GM18526 (cell line): ENCODE results near the gene TMEM178B.

Source experiments
- POLR2A ChIP-seq: IDR thresholded peaks from 3 replicates; pipeline ENCODE4 v1.6.1; 2011; ENCODE audit not compliant: insufficient read length; ENCODE audit errors: extremely low read depth

The TMEM178B gene

DNA sequence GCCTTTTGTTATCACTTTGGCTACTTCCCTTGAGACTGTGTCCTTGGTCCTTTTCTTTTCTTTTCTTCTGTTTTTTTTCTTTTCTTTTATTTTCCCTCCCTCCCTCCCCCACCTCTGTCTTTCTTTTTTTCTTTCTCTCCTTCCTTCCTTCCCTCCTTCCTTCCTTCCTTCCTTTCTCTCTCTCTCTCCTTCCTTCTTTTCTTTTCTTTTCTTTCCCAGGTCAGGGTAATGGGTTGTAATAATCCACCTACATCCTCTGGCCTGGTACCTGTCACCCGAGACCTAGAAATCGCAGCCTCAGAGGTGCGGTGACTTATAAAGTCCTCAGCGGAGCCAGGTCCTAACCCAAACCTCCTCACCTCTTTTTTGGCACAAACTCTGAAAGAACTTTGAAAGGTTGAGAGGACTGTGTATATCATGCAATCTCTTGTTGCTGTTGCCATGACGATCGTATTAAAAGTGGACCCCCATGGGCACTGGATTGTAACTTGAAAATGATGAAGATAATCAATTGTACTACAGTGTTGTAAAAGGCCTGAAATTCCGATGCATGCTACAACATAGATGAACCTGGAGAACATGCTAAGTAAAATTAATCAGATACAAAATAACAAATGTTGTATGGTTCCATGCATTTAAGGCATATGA lies 336.6 kb downstream of the TMEM178B start:
- TF ChIP-seq POLR2A, result no peak

GRCh38 chr7:141411133-141411532 lies 337.3 kb downstream of the TMEM178B start:
- TF ChIP-seq POLR2A, result no peak

DNA sequence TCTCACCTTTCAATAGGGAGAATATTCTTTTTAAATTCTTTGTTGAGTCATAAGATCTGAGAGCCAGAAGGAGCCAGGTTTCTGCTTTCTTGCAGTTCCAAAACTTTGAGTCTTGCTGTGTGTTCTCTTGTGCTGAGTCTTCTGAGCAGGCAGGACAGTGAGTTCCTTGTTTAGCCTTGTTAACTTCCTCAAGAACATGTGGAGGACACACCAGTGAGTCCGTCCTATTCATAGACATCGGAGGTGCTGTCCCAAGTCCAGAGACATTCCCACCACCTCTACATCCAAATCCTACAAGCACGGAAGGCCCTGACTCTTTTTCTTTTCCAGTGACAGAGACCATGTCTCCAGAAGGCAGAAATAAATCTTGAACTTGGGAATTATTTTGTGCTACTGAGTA lies 342.1 kb downstream of the TMEM178B start:
- no peak for TF ChIP-seq POLR2A

DNA sequence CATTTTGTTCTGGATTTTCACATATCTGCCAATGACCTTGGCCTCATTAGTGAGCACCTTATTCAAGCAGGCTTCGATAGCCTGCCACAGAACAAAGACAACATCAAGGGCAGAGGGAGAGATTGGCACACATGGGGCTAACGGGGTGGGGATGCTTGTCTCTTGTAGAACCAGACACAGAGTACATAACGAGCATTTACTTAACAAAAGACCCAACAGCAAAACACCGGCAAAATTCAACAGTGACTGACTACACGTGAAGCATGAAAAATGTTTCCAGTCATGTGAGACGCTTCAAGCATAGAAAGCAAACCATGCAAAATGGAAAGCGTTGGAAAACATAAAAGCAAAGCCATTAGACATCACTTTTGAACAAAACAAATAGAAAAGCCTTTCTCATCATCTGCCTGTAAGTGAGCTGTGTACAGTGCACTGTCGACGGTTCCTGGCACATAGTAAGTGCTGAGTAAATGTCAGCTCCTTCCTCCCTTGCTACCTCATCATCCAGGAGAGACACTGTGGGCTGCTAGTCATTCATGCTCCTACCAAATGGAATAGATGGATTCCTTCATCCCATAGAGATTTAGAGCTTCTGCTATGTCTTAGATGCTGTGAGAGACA lies 342.9 kb downstream of the TMEM178B start:
- no peak for TF ChIP-seq POLR2A

DNA sequence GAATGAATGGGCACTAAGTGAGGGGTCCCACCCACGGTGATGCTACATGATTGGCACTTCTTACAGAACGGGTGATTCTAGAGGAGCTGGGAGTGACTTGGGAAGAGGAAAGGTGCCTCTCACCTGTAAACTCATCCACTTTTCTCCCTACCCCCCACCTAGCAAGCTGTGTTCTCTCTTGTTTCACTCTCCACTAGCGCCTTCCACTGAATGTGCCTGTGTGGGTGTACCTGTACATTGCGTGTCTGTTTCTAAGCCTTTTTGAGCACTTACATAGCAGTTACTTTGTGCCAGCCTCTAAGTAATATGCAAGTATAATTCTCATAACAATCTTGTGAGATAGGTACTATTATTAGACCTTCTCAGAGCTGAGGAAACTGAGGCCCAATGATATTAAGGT lies 343.6 kb downstream of the TMEM178B start:
- no peak for TF ChIP-seq POLR2A

- no peak for TF ChIP-seq POLR2A
Observed at GRCh38 chr7:141418066-141418465, 344.2 kb downstream of the TMEM178B start.

DNA sequence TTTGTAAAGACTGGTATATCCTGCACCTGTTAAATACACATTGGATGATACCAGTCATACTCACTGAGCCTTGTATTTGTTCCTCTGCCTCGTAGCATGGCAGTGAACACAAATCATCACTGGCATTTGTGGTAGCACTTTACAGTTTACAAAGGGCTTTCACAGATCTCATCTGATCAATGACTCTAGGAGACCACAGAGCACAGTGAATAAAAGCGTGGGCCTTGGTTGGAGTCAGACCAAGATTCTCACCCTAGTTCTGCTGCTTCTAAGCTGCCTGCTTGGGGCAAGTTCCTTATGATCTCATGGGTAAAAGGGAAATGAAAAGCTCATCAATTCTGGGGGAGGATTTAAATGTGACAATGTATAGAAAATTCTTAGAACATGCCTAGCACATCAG lies 347.4 kb downstream of the TMEM178B start:
- TF ChIP-seq POLR2A, result no peak

- no peak for TF ChIP-seq POLR2A
Observed at GRCh38 chr7:141427134-141427533, 353.3 kb downstream of the TMEM178B start.

- TF ChIP-seq POLR2A, result no peak
Observed at GRCh38 chr7:141430455-141431139, 356.7 kb downstream of the TMEM178B start.

GRCh38 chr7:141431140-141431479 lies 357.2 kb downstream of the TMEM178B start:
- TF ChIP-seq POLR2A, result no peak

- TF ChIP-seq POLR2A, result no peak
Observed at GRCh38 chr7:141431711-141432110, 357.8 kb downstream of the TMEM178B start.

- TF ChIP-seq POLR2A, result no peak
Observed at GRCh38 chr7:141433698-141434097, 359.8 kb downstream of the TMEM178B start.

DNA sequence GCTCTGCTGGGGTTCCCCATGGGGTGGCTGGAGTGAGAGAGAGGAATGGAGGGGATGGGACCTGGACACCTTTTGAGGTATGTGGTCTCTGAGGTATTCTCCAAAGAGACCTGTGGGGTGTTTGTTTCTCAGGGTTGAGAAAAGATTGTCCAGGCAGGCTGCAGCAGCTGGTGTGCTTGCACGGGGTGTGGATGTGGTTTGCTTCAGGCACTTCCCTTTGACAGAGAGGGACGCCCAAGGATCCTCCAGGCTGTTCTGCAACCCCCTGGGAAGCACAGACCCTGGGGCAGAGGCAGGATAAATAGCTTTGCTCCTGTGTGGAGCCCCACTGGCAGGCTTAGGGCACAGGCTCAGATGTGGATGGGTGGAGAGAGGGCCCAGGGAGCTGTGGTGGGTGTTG lies 362.3 kb downstream of the TMEM178B start:
- no peak for TF ChIP-seq POLR2A

GRCh38 chr7:141436575-141437075 lies 362.8 kb downstream of the TMEM178B start:
- TF ChIP-seq POLR2A, result no peak

- TF ChIP-seq POLR2A, result no peak
Observed at GRCh38 chr7:141439164-141439563, 365.3 kb downstream of the TMEM178B start.

GRCh38 chr7:141439776-141440175 lies 365.9 kb downstream of the TMEM178B start:
- TF ChIP-seq POLR2A, result no peak
